Neural progenitor cell (in vitro differentiated cells): ENCODE measurements around the gene CA7. TPM values are rescaled to one million over a fixed set of nuclear protein-coding genes. Genes with fewer than 3 reads are reported as not detected.

Experiments used
- DNase-seq: peaks from one replicate; pipeline ENCODE4 v3.0.0-alpha.2; 2016; ENCODE audit warnings: low spot score
- H2AFZ ChIP-seq: fragments of 200-600 bp; sonication (generic); replicated peaks from 2 replicates; pipeline ENCODE4 v1.6.1; 2016; ENCODE audit warnings: antibody characterized with exemption
- H3F3A ChIP-seq: fragments of 200-600 bp; sonication (generic); 2 replicates; pipeline ENCODE4 v1.6.1; 2016; ENCODE audit warnings: antibody characterized with exemption, low read depth
- H3K27ac ChIP-seq: fragments of 200-600 bp; sonication (generic); 2 replicates; pipeline ENCODE4 v1.5.1; 2016; ENCODE audit warnings: mild to moderate bottlenecking
- H3K27me3 ChIP-seq: fragments of 200-600 bp; sonication (generic); 2 replicates; pipeline ENCODE4 v1.6.1; 2016; ENCODE audit warnings: mild to moderate bottlenecking, moderate library complexity
- H3K36me3 ChIP-seq: fragments of 200-600 bp; sonication (generic); 2 replicates; pipeline ENCODE4 v1.5.1; 2016
- H3K4me1 ChIP-seq: fragments of 200-600 bp; sonication (generic); 2 replicates; pipeline ENCODE4 v1.6.1; 2016; ENCODE audit warnings: mixed run types
- H3K4me2 ChIP-seq: fragments of 200-600 bp; sonication (generic); 2 replicates; pipeline ENCODE4 v1.6.1; 2016
- H3K4me3 ChIP-seq: fragments of 200-600 bp; sonication (generic); 2 replicates; pipeline ENCODE4 v1.5.1; 2016
- H3K79me2 ChIP-seq: fragments of 200-600 bp; sonication (generic); 2 replicates; pipeline ENCODE4 v1.6.1; 2016; ENCODE audit warnings: low read depth
- H3K9ac ChIP-seq: fragments of 200-600 bp; sonication (generic); 2 replicates; pipeline ENCODE4 v1.6.1; 2016
- H3K9me3 ChIP-seq: fragments of 200-600 bp; sonication (generic); 2 replicates; pipeline ENCODE4 v1.5.1; 2016; ENCODE audit warnings: low read depth
- H4K20me1 ChIP-seq: fragments of 200-600 bp; sonication (generic); 2 replicates; pipeline ENCODE4 v1.6.1; 2016; ENCODE audit warnings: low read depth
- H3K27ac Mint-ChIP-seq: 3 replicates; pipeline ENCODE4 v1.8.0; 2021; ENCODE audit warnings: mixed read lengths
- H3K27me3 Mint-ChIP-seq: 2 replicates; pipeline ENCODE4 v1.8.0; 2022; ENCODE audit warnings: low read depth, mild to moderate bottlenecking, inconsistent platforms, moderate library complexity, mixed read lengths; ENCODE audit not compliant: insufficient read depth
- H3K36me3 Mint-ChIP-seq: 3 replicates; pipeline ENCODE4 v1.8.0; 2021; ENCODE audit warnings: mixed read lengths
- H3K4me1 Mint-ChIP-seq: 3 replicates; pipeline ENCODE4 v1.8.0; 2021; ENCODE audit warnings: mixed read lengths
- H3K4me3 Mint-ChIP-seq: 3 replicates; pipeline ENCODE4 v1.8.0; 2021; ENCODE audit warnings: mild to moderate bottlenecking, moderate library complexity, mixed read lengths
- H3K9me3 Mint-ChIP-seq: 3 replicates; pipeline ENCODE4 v1.8.0; 2020; ENCODE audit warnings: mixed read lengths
- CTCF ChIP-seq: fragments of 200-600 bp; sonication (generic); IDR thresholded peaks from 2 replicates; pipeline ENCODE4 v1.5.1; 2017; ENCODE audit warnings: antibody characterized with exemption, mild to moderate bottlenecking
- EZH2 ChIP-seq: fragments of 200-600 bp; sonication (generic); IDR thresholded peaks from 2 replicates; pipeline ENCODE4 v1.6.1; 2017; ENCODE audit warnings: antibody characterized with exemption, mild to moderate bottlenecking, moderate library complexity
- EZH2phosphoT487 ChIP-seq: fragments of 200-600 bp; sonication (generic); IDR thresholded peaks from 2 replicates; pipeline ENCODE4 v1.6.1; 2017; ENCODE audit warnings: antibody characterized with exemption
- total RNA-seq: library from RNA; depleted of rRNA; stranded (reverse); fragments of >200 nt; gene quantifications from 2 replicates; pipeline ENCODE4 v1.2.3, GENCODE V29; 2015; ENCODE audit warnings: low replicate concordance

Gene CA7
- total RNA-seq, 1 donor from 2014 or later = not detected

DNA sequence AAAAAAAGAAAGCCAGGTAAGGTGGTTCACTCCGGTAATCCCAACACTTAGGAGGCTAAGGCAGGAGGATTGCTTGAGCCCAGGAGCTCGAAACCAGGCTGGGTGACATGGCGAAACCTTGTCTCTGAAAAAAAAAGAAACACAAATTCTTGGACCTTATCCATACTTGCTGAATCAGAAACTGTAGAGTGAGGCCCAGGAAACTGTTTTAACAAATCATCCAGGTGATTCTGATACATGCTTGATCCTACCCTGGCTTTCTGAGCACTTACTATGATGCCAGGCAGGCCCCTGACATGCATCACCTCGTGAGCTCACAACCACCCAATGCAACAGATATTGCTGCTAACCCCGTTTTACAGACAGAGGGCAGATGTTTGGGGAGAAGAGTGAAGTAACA, 9.5 kb upstream of the CA7 start:
- DNase-seq = no peak

GRCh38 chr16:66840883-66841282, 3.3 kb upstream of the CA7 start:
- TF ChIP-seq CTCF = no peak
- no peak for TF ChIP-seq EZH2phosphoT487
- TF ChIP-seq EZH2 = no peak
- Mint-ChIP-seq H3K27ac (no peak overlapping the region), H3K4me3 (no peak overlapping the region), H3K36me3 (no peaks in the 10 kb centered on the region), H3K4me1 (peaks cover 3% of the 10 kb centered on the region), H3K27me3 (peaks cover 46% of the 10 kb centered on the region), H3K9me3 (peaks cover 11% of the 10 kb centered on the region)
- H3K9me3 ChIP-seq = no peaks in the 10 kb centered on the region
- no peaks in the 10 kb centered on the region for H3K79me2 ChIP-seq
- peaks cover 81% of the 10 kb centered on the region for H3K27me3 ChIP-seq
- no peaks in the 10 kb centered on the region for H3K36me3 ChIP-seq
- no peak overlapping the region for H3K27ac ChIP-seq
- no peak overlapping the region for H3K9ac ChIP-seq
- no peaks in the 10 kb centered on the region for H4K20me1 ChIP-seq
- H2AFZ ChIP-seq = no peak overlapping the region
- no peak overlapping the region for H3K4me2 ChIP-seq
- peaks cover 7% of the 10 kb centered on the region for H3K4me1 ChIP-seq
- no peak for DNase-seq
- H3F3A ChIP-seq = no peaks in the 10 kb centered on the region
- no peak overlapping the region for H3K4me3 ChIP-seq

More for the DNA sequence above, 9.5 kb upstream of the CA7 start:
- Mint-ChIP-seq H3K27ac (no peak overlapping the region), H3K9me3 (peaks cover 11% of the 10 kb centered on the region), H3K4me1 (peaks cover under 1% of the 10 kb centered on the region), H3K27me3 (peaks cover 8% of the 10 kb centered on the region), H3K4me3 (no peak overlapping the region), H3K36me3 (no peaks in the 10 kb centered on the region)
- TF ChIP-seq CTCF (no peak), EZH2 (no peak), EZH2phosphoT487 (no peak)
- peaks cover 2% of the 10 kb centered on the region for H4K20me1 ChIP-seq
- H3F3A ChIP-seq = no peaks in the 10 kb centered on the region
- no peak overlapping the region for H2AFZ ChIP-seq
- H3K27ac ChIP-seq = no peak overlapping the region
- no peak overlapping the region for H3K9ac ChIP-seq
- peaks cover 22% of the 10 kb centered on the region for H3K27me3 ChIP-seq
- H3K4me3 ChIP-seq = no peak overlapping the region
- H3K4me1 ChIP-seq = peaks cover 2% of the 10 kb centered on the region
- H3K36me3 ChIP-seq = no peaks in the 10 kb centered on the region
- H3K4me2 ChIP-seq = no peak overlapping the region
- H3K79me2 ChIP-seq = peaks cover 10% of the 10 kb centered on the region
- no peaks in the 10 kb centered on the region for H3K9me3 ChIP-seq

DNA sequence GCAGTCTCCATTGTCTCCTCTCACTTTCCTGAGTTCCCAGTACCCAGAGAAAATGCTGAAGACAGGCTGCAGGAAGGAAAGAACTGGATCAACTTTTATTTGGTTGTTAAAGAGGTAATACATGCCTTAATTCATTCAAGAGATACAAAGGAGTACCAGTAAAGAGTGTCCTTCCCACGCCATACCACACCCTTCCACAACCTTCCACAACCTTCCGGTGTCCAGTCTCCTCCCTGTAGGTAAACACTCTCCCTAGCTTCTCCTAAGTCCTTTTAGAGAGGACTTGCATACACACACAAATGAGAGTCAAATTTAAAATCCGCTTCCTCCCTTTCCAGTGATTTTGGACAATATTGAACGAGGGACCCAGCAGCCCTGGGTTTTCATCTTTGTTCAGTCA, 2.8 kb upstream of the CA7 start:
- Histone ChIP-seq H3K27ac (no peak overlapping the region), H3K4me3 (no peak overlapping the region), H3K36me3 (no peaks in the 10 kb centered on the region), H3K4me1 (peaks cover 7% of the 10 kb centered on the region), H3K4me2 (no peak overlapping the region), H3K27me3 (peaks cover 86% of the 10 kb centered on the region), H3K79me2 (no peaks in the 10 kb centered on the region), H3K9ac (no peak overlapping the region), H3K9me3 (no peaks in the 10 kb centered on the region), H2AFZ (no peak overlapping the region), H4K20me1 (no peaks in the 10 kb centered on the region), H3F3A (no peaks in the 10 kb centered on the region)
- peaks cover 11% of the 10 kb centered on the region for H3K9me3 Mint-ChIP-seq
- H3K27ac Mint-ChIP-seq = no peak overlapping the region
- TF ChIP-seq EZH2 (no peak), CTCF (no peak), EZH2phosphoT487 (no peak)
- H3K4me1 Mint-ChIP-seq = peaks cover 5% of the 10 kb centered on the region
- DNase-seq = no peak
- peaks cover 51% of the 10 kb centered on the region for H3K27me3 Mint-ChIP-seq
- no peak overlapping the region for H3K4me3 Mint-ChIP-seq
- no peaks in the 10 kb centered on the region for H3K36me3 Mint-ChIP-seq

GRCh38 chr16:66842765-66843164, 1.4 kb upstream of the CA7 start:
- Histone ChIP-seq H3K36me3 (no peaks in the 10 kb centered on the region), H3K4me1 (peaks cover 7% of the 10 kb centered on the region), H3K4me3 (no peak overlapping the region), H2AFZ (no peak overlapping the region), H3K9me3 (no peaks in the 10 kb centered on the region), H3K27ac (no peak overlapping the region), H3K9ac (no peak overlapping the region), H3K79me2 (no peaks in the 10 kb centered on the region), H4K20me1 (no peaks in the 10 kb centered on the region), H3K27me3 (peaks cover 95% of the 10 kb centered on the region), H3K4me2 (no peak overlapping the region), H3F3A (no peaks in the 10 kb centered on the region)
- no peak for DNase-seq
- H3K4me1 Mint-ChIP-seq = peaks cover 5% of the 10 kb centered on the region
- H3K27ac Mint-ChIP-seq = no peak overlapping the region
- no peaks in the 10 kb centered on the region for H3K36me3 Mint-ChIP-seq
- H3K9me3 Mint-ChIP-seq = peaks cover 8% of the 10 kb centered on the region
- H3K4me3 Mint-ChIP-seq = peak overlapping the region; percentile 86
- peaks cover 61% of the 10 kb centered on the region for H3K27me3 Mint-ChIP-seq
- TF ChIP-seq CTCF (no peak), EZH2phosphoT487 (no peak), EZH2 (no peak)
